HG02763 (cell line): ENCODE results near the gene RNU6-1.

ENCODE experiments used
- ATAC-seq: cut with Tn5 transposase; IDR thresholded peaks from one replicate; pipeline ENCODE4 v1.9.1; 2021; ENCODE audit warnings: mild to moderate bottlenecking, moderate library complexity; ENCODE audit not compliant: unreplicated experiment

Gene RNU6-1

DNA sequence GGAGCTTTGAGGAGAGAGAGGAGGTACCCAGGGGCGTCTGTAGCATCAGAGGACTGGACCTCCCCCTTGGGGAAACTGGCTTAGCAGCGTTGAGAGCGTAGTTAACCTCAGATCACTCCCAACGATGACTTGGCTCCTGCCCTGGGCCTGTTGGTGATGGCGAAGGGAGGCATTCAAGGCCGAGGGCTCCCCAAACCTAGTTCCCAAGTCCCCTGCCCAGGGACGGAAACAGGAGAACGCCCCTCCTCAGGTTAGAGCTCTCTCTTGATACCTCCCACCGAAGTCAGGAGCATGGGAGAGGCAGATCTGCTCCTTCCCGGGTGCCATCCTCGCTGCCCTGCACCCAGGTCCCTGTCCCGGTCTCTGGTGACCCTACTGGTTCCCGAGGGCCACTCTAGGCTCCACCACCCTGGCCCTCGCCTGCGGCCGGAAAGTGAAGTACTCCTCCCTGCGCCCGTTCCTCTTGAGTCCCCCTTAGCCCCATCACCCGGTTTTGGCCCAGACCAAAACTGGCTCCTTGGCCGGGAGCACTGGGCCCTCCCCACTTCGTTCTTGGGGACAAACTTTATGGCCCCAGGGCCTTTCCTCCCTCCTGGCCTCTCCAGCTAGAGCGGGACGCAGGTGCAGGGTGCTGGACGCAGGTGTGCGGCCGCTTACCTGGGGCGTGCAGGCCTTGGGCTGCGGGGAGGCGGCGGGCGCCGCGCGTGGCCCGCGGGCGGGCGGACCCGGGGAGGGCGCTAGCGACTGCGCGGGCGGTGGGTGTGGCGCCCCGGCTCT lies 17.1 kb downstream of the RNU6-1 start:
- ATAC-seq = no peak

DNA sequence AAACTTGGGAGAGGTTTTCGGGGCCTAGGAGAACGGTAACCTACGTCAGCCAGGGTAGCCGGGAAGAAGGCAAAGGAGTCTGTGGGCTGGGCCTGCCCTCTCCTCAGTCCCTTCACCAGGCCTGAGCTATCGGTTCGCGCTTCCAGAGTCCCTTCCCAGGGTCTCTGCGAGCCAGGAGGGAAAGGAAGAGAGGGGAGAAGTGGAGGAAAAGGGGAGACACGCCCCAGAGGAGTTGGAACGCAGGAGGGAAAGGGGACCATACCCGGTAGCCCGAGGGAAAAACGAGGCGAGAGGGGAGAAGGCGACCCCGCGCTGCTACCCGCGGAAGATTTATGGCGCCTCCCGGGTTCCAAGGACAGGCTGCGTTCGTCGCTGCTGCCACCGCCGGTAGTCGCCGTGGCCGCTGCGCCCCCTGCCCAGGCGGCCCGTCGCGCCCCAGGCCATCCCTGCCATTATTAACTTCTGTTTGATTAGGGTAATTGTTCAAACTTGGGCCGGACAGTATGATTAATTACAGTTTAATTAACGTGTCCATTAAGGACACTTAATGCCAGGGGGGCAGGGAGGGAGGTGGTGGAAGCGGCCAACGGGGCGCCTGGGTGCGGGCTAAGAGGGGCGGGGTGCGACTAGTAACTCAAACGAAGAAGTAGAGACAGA lies 17.9 kb downstream of the RNU6-1 start:
- no peak for ATAC-seq

- ATAC-seq = no peak
Measured at GRCh38 chr15:67820992-67821783, 18.7 kb downstream of the RNU6-1 start.

DNA sequence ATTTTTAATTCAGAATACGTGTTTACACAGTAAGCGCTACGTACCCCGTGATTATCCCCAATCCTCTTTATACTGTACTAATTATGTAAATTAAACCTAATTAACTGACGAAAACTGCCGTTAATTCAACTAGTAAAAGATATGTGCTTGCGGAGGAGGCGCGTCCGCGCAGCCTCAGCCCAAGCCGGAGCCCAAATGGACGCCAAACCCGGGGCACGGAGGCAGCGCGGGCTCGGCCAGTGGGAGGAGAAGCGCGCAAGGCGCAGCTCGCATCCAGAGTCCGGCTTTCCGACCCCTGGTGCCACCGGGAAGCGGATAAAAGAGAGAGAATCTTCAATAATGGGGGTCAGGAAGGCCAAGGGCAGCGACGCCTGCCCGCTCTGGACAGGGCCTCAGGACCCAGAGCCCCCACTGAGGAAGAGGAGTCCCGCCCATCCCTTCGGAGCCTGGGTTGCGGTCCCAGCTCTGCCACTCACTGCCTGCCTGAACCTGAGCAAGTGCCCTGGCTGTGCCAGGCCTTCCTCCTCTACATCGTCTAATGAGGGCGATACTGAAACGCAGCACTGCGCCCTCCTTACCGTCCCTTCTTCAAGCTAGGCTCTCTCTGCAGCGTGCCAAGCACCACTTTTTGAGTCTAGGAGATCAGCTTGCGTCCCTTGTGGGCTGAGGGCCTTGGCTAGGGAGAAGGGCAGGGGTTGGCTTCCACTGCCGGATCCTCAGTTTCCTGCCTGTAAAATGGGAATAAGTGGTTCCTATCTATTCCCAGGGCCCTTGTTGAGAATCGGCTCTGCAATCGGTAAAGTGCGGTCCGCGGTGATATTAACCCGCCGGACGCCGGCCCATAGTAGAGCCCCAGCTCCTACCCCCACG lies 19.5 kb downstream of the RNU6-1 start:
- ATAC-seq = no peak

GRCh38 chr15:67819636-67820035 lies 20.2 kb downstream of the RNU6-1 start:
- ATAC-seq = no peak

- no peak for ATAC-seq
Measured at GRCh38 chr15:67818464-67818863, 21.4 kb downstream of the RNU6-1 start.

- ATAC-seq = no peak
Measured at GRCh38 chr15:67816668-67817067, 23.2 kb downstream of the RNU6-1 start.

- no peak for ATAC-seq
Measured at GRCh38 chr15:67815036-67815592, 24.7 kb downstream of the RNU6-1 start.

GRCh38 chr15:67813104-67813634 lies 26.7 kb downstream of the RNU6-1 start:
- ATAC-seq = no peak

DNA sequence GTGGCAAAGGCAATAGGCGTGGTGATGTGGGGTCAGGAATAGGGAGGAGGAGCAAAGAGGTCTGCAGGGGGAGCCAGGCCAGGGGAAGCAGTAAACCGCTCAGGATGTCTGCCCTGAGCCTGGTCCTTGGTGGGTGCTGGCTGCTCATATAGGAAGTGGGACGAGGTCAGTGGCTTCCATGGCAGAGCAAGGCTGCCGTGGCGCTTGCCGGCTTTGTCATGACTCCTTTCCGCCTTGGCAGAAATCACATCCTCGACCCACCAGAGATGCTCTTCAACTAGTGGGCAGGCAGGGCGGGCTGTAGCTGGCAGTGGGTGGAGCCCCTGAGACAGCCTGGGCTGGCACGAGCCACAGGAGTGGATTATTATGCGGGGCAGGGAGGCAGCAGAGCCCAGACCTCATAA lies 27.6 kb downstream of the RNU6-1 start:
- ATAC-seq = no peak

DNA sequence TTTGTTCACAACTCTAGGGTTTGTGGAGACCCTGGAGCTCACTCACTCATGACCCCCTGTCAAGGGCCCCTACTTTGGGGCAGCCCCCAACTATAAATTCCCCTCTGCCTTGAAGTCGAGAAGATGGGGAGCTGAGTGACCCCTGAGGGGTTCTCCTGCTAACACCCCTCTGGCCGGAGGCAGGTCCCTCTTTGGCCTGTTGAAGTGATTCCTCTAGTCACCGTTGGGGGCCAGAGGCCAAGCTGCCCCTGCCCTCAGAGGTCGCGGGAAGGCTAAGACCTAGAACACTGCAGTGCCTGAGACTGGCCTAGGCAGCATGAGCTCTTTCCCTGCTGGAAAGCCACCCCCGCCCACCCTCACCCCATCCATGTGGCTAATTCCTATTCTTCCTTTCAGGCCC lies 30.0 kb downstream of the RNU6-1 start:
- no peak for ATAC-seq

DNA sequence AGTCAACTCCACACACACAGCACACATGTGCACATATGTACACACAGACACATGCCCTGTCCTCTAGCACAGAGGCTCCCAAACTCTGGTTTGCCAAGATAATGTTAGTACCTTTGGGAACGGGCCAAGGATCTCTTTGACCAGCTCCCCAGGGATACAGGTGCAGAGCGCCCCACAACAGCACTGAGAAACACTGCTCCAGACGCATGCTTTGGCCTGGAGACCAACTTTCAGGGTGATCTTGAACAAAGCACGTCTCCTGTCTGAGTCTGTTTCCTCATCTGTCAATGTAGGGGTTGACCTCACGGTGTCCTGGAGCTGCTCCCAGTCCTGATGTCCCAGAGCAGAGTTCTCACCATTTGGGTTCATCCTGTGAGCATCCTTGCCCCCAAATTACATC lies 30.4 kb downstream of the RNU6-1 start:
- ATAC-seq = no peak

DNA sequence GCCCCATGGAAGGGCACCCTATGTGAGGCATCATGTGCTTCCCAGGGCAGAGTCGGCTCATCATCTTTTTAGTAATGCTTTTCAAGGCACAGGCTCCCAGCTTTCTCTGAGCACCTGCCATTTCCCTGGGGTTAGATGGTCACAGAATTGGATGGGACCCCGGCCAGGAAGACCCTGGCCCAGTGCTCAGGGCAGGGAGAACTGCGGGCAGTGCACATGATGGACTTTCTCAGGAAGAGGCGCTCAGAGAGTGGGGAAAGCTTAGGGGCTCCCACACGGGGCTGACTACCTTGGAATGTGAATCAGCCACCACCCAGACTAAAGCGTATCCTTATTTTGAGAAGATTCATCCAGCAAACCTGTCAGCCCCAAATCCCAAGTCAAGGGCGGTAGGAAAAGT lies 31.0 kb downstream of the RNU6-1 start:
- no peak for ATAC-seq

DNA sequence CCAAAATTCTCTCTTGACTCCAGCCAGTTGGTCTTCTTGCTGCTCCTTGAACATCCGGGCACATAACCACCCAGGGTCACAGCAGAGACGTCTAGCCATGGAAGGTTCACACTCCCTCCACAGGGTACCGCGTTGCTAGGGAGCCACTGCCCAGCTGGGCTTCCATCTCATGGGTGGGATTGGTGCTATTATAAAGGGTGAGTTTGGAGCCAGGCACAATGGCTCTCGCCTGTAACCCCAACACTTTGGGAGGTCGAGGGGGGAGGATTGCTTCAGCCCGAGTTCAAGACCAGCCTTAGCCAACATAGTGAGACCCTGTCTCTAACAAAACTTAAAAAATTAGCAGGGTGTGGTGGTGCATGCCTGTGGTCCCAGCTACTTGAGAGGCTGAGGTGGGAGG lies 32.0 kb downstream of the RNU6-1 start:
- no peak for ATAC-seq

DNA sequence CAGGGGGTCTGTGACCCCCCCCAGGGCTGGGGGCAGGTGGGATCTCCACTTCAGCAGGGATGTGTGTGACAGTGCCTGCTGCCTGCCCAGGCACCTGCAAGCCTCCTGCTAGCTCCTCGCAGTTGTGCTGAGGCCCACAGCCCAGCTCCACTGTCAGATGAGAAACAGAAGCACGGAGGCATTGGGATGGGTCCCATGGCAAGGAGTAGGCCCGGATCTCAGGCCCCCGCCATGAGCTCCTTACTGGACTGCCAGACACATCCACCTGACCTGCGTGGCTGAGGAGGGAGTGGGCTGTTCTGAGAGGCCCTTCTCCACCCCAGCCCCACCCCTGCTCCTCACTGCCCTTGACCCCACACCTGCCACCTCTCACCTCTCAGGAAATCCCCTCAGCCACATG lies 32.7 kb downstream of the RNU6-1 start:
- no peak for ATAC-seq

DNA sequence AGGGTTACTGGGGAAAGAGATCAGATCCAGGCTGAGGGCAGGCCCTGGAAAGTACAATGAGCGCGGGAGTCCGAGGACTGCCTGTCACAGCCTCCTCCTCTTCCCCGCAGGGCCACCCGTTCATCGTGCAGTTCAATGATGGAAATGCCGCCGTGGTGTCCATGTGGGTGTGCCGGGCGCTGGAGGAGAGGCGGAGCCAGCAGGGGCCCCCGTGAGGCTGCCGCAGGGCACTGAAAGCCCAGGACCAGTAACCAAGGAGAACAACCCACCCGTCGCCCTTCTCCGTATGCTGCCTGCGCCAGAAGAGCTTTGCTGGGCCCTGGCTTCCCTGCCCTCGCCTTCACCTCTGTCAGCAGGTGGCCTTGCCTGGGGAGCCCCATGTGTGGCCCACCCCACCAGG lies 33.3 kb downstream of the RNU6-1 start:
- ATAC-seq = no peak

- no peak for ATAC-seq
Measured at GRCh38 chr15:67805666-67806516, 34.0 kb downstream of the RNU6-1 start.

DNA sequence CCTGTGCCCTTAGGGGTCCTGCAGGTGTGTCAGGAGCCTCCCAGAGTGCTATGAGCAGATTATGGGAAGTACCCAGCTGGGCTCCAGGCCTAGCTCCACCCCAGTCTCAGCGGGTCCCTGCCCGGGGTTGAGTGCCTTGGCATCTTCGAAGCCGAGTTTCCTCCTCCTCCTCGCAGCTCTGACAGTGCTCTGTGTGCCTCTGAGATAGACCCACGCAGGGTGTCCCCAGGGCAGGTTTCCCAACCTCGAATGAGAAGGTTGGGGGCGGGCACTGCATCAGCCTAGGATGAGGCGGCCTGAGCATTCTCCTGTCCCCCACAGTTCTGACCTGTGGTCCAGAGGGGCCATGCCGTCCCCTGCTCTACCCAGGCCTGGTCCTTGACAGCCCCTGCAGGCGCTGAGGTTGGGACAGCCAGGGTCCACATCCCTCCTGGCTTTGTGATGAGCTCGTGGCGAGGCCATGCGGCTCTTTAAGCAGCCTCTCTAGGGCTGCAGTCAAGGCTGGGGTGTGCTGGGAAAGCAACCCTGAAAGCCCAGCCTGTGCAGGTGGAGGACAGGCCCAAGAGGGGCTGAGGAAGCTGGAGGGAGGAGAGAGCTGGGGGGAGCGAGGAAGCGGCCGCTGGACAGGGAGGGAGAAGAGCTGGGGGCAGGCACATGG lies 34.7 kb downstream of the RNU6-1 start:
- ATAC-seq = no peak
